Measurements from ENCODE around the gene NIT1. TPM values are rescaled to one million over a fixed set of nuclear protein-coding genes. Genes with fewer than 3 reads are reported as not detected.
A peak's percentile ranks its signal among the peaks of the same experiment; 100 is the strongest.

NIT1 gene
- total RNA-seq (42.3 TPM), polyA plus RNA-seq (ENCODE audit: insufficient read depth, low read depth, low replicate concordance) (91.5 TPM)
- long read RNA-seq, donor 1, transcript NIT1-203 (7 exons, 1,362 nt), result major isoform, 5 of 24 reads
- long read RNA-seq, donor 1, partial matches to known transcripts, result 18 of 24 reads
- long read RNA-seq, donor 1, other reads (novel, unspliced or antisense), result 0 of 24 reads
- long read RNA-seq, donor 2, transcript NIT1-203 (7 exons, 1,362 nt), result major isoform, 11 of 14 reads
- long read RNA-seq, donor 2, partial matches to known transcripts, result 0 of 14 reads
- long read RNA-seq, donor 2, other reads (novel, unspliced or antisense), result 0 of 14 reads
- long read RNA-seq, donor 3, transcript NIT1-203 (7 exons, 1,362 nt), result major isoform, 5 of 16 reads
- long read RNA-seq, donor 3, partial matches to known transcripts, result 0 of 16 reads
- long read RNA-seq, donor 3, other reads (novel, unspliced or antisense), result 6 of 16 reads
- long read RNA-seq, donor 4, transcript NIT1-203 (7 exons, 1,362 nt), result major isoform, 6 of 9 reads
- long read RNA-seq, donor 4, partial matches to known transcripts, result 0 of 9 reads
- long read RNA-seq, donor 4, other reads (novel, unspliced or antisense), result 0 of 9 reads
- long read RNA-seq, donor 5, partial matches to known transcripts, result 0 of 1 reads
- long read RNA-seq, donor 5, other reads (novel, unspliced or antisense), result 0 of 1 reads
- long read RNA-seq, donor 6, partial matches to known transcripts, result 0 of 6 reads
- long read RNA-seq, donor 6, other reads (novel, unspliced or antisense), result 0 of 6 reads
- long read RNA-seq, donor 7, transcript NIT1-203 (7 exons, 1,362 nt), result major isoform, 7 of 19 reads
- long read RNA-seq, donor 7, partial matches to known transcripts, result 1 of 19 reads
- long read RNA-seq, donor 7, other reads (novel, unspliced or antisense), result 10 of 19 reads
- long read RNA-seq, donor 8, transcript NIT1-203 (7 exons, 1,362 nt), result major isoform, 5 of 20 reads
- long read RNA-seq, donor 8, partial matches to known transcripts, result 12 of 20 reads
- long read RNA-seq, donor 8, other reads (novel, unspliced or antisense), result 0 of 20 reads
- long read RNA-seq, donor 9, partial matches to known transcripts, result 0 of 1 reads
- long read RNA-seq, donor 9, other reads (novel, unspliced or antisense), result 0 of 1 reads
- long read RNA-seq, donor 10, transcript NIT1-203 (7 exons, 1,362 nt), result major isoform, 6 of 9 reads
- long read RNA-seq, donor 10, partial matches to known transcripts, result 0 of 9 reads
- long read RNA-seq, donor 10, other reads (novel, unspliced or antisense), result 0 of 9 reads

- FAIRE-seq, result no peak
- H3K9me3 ChIP-seq (ENCODE audit: control insufficient read depth in 2 of 3, insufficient read depth in 1 of 3, low read length in 3 of 3), result no peaks in the 10 kb centered on the region
- intact Hi-C loops (cut with DNase I), result no loop called here
- H3K27me3 ChIP-seq (ENCODE audit: control insufficient read depth, insufficient read depth, low read length), result no peaks in the 10 kb centered on the region
- H3K27ac ChIP-seq (ENCODE audit: low read depth in 2 of 2, low read length in 2 of 2), result peak within 1 kb of the TSS; percentile 95 to 98
- peaks cover 4 to 36% (median 30%) of the 10 kb centered on the region in 3 donors for H3K4me1 ChIP-seq (ENCODE audit: control insufficient read depth in 2 of 3, insufficient read depth in 2 of 3, low read depth in 1 of 3, low read length in 3 of 3)
- DNase-seq, result peak; percentile 91 to 96 (median 95)
- H3K4me3 ChIP-seq (ENCODE audit: low read length in 3 of 3), result peak within 1 kb of the TSS; percentile 90 to 100 (median 99)
- peak; percentile 10 for TF ChIP-seq CTCF (IDR thresholded peaks at IDR 0.05; ENCODE audit: borderline replicate concordance, extremely low read depth, insufficient read depth)
- H3K36me3 ChIP-seq (ENCODE audit: control insufficient read depth in 2 of 3, insufficient read depth in 3 of 3, low read length in 3 of 3), result peaks cover 3 to 27% (median 21%) of the 10 kb centered on the region in 3 donors
- peak within 1 kb of the TSS; percentile 67 to 99 (median 98) for H3K9ac ChIP-seq (ENCODE audit: low read length in 3 of 3)
Observed at GRCh38 chr1:161117759-161118581, at the start of gene NIT1, which contains the start of gene PFDN2. NIT1 (plus strand) TSS chr1:161118105; CDS start chr1:161118177, 72 bp downstream. PFDN2 (minus strand) TSS chr1:161118037; CDS start chr1:161118026, 11 bp downstream.

- TF ChIP-seq CTCF (IDR thresholded peaks at IDR 0.05; ENCODE audit: borderline replicate concordance, extremely low read depth, insufficient read depth), result no peak
- no peak for FAIRE-seq
- DNase-seq, result peak in 2 of 5 donors; percentile 20 to 85
- Histone ChIP-seq H3K4me3 (ENCODE audit: low read length in 3 of 3) (peak overlapping the region in 2 of 3 donors; percentile 13 to 38), H3K4me1 (ENCODE audit: control insufficient read depth in 2 of 3, insufficient read depth in 2 of 3, low read depth in 1 of 3, low read length in 3 of 3) (no peaks in the 10 kb centered on the region), H3K27me3 (ENCODE audit: control insufficient read depth, insufficient read depth, low read length) (no peaks in the 10 kb centered on the region), H3K36me3 (ENCODE audit: control insufficient read depth in 2 of 3, insufficient read depth in 3 of 3, low read length in 3 of 3) (no peaks in the 10 kb centered on the region), H3K9me3 (ENCODE audit: control insufficient read depth in 2 of 3, insufficient read depth in 1 of 3, low read length in 3 of 3) (no peaks in the 10 kb centered on the region), H3K9ac (ENCODE audit: low read length in 3 of 3) (no peak overlapping the region), H3K27ac (ENCODE audit: low read depth in 2 of 2, low read length in 2 of 2) (peak overlapping the region in 1 of 2 donors; percentile 54)
- intact Hi-C loops (cut with DNase I), result no loop called here
Observed at GRCh38 chr1:161068306-161069234, 49.3 kb upstream of the NIT1 start.
